SU-DHL-6 (cell line): ENCODE measurements around the gene TUBG1.

Experiments
- CTCF ChIP-seq: fragments of 200-600 bp; sonication (generic); IDR thresholded peaks from one replicate; pipeline ENCODE4 v1.5.1; 2017; ENCODE audit warnings: antibody characterized with exemption, mild to moderate bottlenecking, low read length, moderate library complexity; ENCODE audit not compliant: insufficient read depth, poor library complexity, severe bottlenecking
- EZH2phosphoT487 ChIP-seq: fragments of 200-600 bp; sonication (generic), shearing (Covaris generic); conservative IDR thresholded peaks from 2 replicates; pipeline ENCODE4 v1.6.1; 2018; ENCODE audit warnings: mild to moderate bottlenecking, antibody characterized with exemption, low read length, moderate library complexity, mixed read lengths

GRCh38 chr17:42563950-42564349 is 45.5 kb upstream of the TUBG1 start:
- TF ChIP-seq CTCF (no peak), EZH2phosphoT487 (no peak)
